Endodermal cell (in vitro differentiated cells): Measurements from ENCODE around the gene PNRC2. TPM values are rescaled to one million over a fixed set of nuclear protein-coding genes. Genes with fewer than 3 reads are reported as not detected.

Experiments used
- DNase-seq: peaks from one replicate; pipeline ENCODE4 v3.0.0-alpha.2; 2017
- H3K27ac ChIP-seq: 2 replicates; pipeline ENCODE4 v1.5.1; 2013; ENCODE audit warnings: mild to moderate bottlenecking, low read depth, low read length, moderate library complexity
- H3K27me3 ChIP-seq: 2 replicates; pipeline ENCODE4 v1.6.1; 2013; ENCODE audit warnings: mild to moderate bottlenecking, low read length, moderate library complexity; ENCODE audit not compliant: insufficient read depth, control insufficient read depth, poor library complexity, severe bottlenecking
- H3K36me3 ChIP-seq: 2 replicates; pipeline ENCODE4 v1.7.0; 2013; ENCODE audit warnings: mild to moderate bottlenecking, low read length, moderate library complexity; ENCODE audit not compliant: control insufficient read depth, insufficient read depth
- H3K4me1 ChIP-seq: one replicate; pipeline ENCODE4 v1.7.0; 2013; ENCODE audit warnings: low read length; ENCODE audit not compliant: control insufficient read depth, insufficient read depth
- H3K4me3 ChIP-seq: 2 replicates; pipeline ENCODE4 v1.5.1; 2013; ENCODE audit warnings: mild to moderate bottlenecking, low read length, moderate library complexity
- H3K9ac ChIP-seq: 2 replicates; pipeline ENCODE4 v1.6.1; 2013; ENCODE audit warnings: mild to moderate bottlenecking, low read length, moderate library complexity; ENCODE audit not compliant: poor library complexity, severe bottlenecking; ENCODE audit errors: extremely low read depth
- H3K9me3 ChIP-seq: 2 replicates; pipeline ENCODE4 v1.6.1; 2013; ENCODE audit warnings: mild to moderate bottlenecking, low read length, moderate library complexity; ENCODE audit not compliant: control insufficient read depth
- H3K27ac Mint-ChIP-seq: 2 replicates; pipeline ENCODE4 v1.8.0; 2020; ENCODE audit warnings: mixed read lengths
- H3K27me3 Mint-ChIP-seq: 2 replicates; pipeline ENCODE4 v1.8.0; 2021; ENCODE audit warnings: mild to moderate bottlenecking, mixed read lengths; ENCODE audit not compliant: insufficient read depth
- H3K36me3 Mint-ChIP-seq: 2 replicates; pipeline ENCODE4 v1.8.0; 2020; ENCODE audit warnings: low read depth, mixed read lengths
- H3K4me1 Mint-ChIP-seq: 2 replicates; pipeline ENCODE4 v1.8.0; 2020; ENCODE audit warnings: mixed read lengths
- H3K4me3 Mint-ChIP-seq: 2 replicates; pipeline ENCODE4 v1.8.0; 2020; ENCODE audit warnings: mild to moderate bottlenecking, moderate library complexity, mixed read lengths
- H3K9me3 Mint-ChIP-seq: 2 replicates; pipeline ENCODE4 v1.8.0; 2020; ENCODE audit warnings: mild to moderate bottlenecking, mixed read lengths
- CTCF ChIP-seq: fragments of 200-600 bp; sonication (generic); conservative IDR thresholded peaks from 2 replicates; pipeline ENCODE4 v1.5.0; 2021; ENCODE audit warnings: antibody characterized with exemption, mild to moderate bottlenecking
- WGBS, 2 experiments: methylation state at CpG; one replicate each; pipeline versions ENCODE4 v1.1.5 to v1.1.7; 2013; ENCODE audit warnings: missing lambda C conversion rate in 2 of 2, mixed read lengths in 1 of 2; ENCODE audit not compliant: insufficient coverage in 1 of 2, insufficient read length in 1 of 2; 5-methylcytosine and 5-hydroxymethylcytosine counted together
- total RNA-seq, 2 donors: library from RNA; stranded (reverse); fragmentation: NEBNext Ultra II Directional in 1 of 2; extraction: Animal tissue kit (Norgen Biotek cat#: 25700) in 1 of 2; gene quantifications; 2 replicates in 1 of 2; 3 replicates in 1 of 2; pipeline ENCODE4 v1.2.1, GENCODE V29; 2021

The PNRC2 gene
- total RNA-seq, 2 donors from 2014 or later = 107 to 108 TPM

DNA sequence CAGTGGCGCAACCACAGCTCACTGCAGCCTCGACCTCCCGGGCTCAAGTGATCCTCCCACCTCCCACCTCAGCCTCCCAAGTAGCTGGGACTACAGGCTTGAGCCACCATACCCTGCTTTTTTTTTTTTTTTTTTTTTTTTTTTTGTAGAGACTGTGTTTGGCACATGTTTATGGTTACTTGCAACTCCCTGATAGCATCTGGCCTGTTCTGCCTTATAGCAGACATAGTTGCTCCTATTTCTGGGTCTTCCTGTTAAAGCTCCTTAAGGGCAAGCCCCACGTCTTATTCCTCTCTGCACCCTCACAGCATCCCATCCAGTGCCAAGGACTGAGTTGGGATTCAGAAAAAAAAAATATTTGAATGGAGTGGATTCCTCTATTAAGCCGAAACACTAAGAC lies 29.4 kb upstream of the PNRC2 start:
- no peak for TF ChIP-seq CTCF
- no peaks in the 10 kb centered on the region for H3K4me1 Mint-ChIP-seq
- H3K4me3 Mint-ChIP-seq = no peak overlapping the region
- peaks cover 4% of the 10 kb centered on the region for H3K9me3 Mint-ChIP-seq
- no peak for DNase-seq
- Histone ChIP-seq H3K27ac (no peak overlapping the region), H3K36me3 (no peaks in the 10 kb centered on the region), H3K27me3 (no peaks in the 10 kb centered on the region), H3K9me3 (no peaks in the 10 kb centered on the region), H3K4me1 (no peaks in the 10 kb centered on the region), H3K9ac (no peak overlapping the region), H3K4me3 (no peak overlapping the region)
- H3K27me3 Mint-ChIP-seq = no peaks in the 10 kb centered on the region
- no peak overlapping the region for H3K27ac Mint-ChIP-seq
- H3K36me3 Mint-ChIP-seq = no peaks in the 10 kb centered on the region
- 96% methylated on average over 5 of the region's 5 CpGs; no CpG with 5 or more reads in 1 of the 2 experiments for WGBS, 2 experiments

- WGBS, 2 experiments = 81 to 92% methylated on average over 6 to 11 of the region's 11 CpGs
- TF ChIP-seq CTCF = no peak
- no peaks in the 10 kb centered on the region for H3K4me1 Mint-ChIP-seq
- H3K27ac ChIP-seq = no peak overlapping the region
- H3K27me3 ChIP-seq = no peaks in the 10 kb centered on the region
- no peaks in the 10 kb centered on the region for H3K36me3 ChIP-seq
- no peaks in the 10 kb centered on the region for H3K9me3 ChIP-seq
- no peak for DNase-seq
- peaks cover 4% of the 10 kb centered on the region for H3K9me3 Mint-ChIP-seq
- H3K27me3 Mint-ChIP-seq = no peaks in the 10 kb centered on the region
- H3K9ac ChIP-seq = no peak overlapping the region
- no peak overlapping the region for H3K4me3 Mint-ChIP-seq
- no peaks in the 10 kb centered on the region for H3K36me3 Mint-ChIP-seq
- H3K4me3 ChIP-seq = no peak overlapping the region
- H3K4me1 ChIP-seq = no peaks in the 10 kb centered on the region
- no peak overlapping the region for H3K27ac Mint-ChIP-seq
Observed at GRCh38 chr1:23930861-23931490, 28.7 kb upstream of the PNRC2 start.

DNA sequence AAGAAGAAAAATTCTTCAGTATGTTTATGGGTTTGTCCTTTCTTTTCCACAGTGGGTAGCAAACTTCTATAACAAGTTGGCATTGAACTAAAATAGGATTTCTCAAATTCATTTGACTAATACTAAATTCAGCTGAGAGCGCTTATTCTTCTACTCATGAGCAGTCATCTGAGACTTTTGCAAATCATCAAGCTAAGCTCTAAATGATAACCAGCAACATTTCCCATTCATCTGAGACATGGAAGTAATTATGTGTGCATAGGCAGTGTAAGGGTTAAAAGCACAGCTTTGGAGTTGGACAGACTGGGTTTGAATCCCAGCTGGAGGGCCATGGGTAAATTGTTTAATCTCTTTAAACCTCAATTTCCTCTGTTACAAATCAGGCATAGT lies 28.1 kb upstream of the PNRC2 start:
- Mint-ChIP-seq H3K4me1 (no peaks in the 10 kb centered on the region), H3K36me3 (no peaks in the 10 kb centered on the region), H3K9me3 (peaks cover 4% of the 10 kb centered on the region), H3K4me3 (no peak overlapping the region), H3K27me3 (no peaks in the 10 kb centered on the region), H3K27ac (no peak overlapping the region)
- Histone ChIP-seq H3K9ac (no peak overlapping the region), H3K9me3 (no peaks in the 10 kb centered on the region), H3K36me3 (no peaks in the 10 kb centered on the region), H3K27me3 (no peaks in the 10 kb centered on the region), H3K4me3 (no peak overlapping the region), H3K4me1 (no peaks in the 10 kb centered on the region), H3K27ac (no peak overlapping the region)
- 93 to 100% methylated on average over 1 of the region's 1 CpG for WGBS, 2 experiments
- TF ChIP-seq CTCF = no peak
- DNase-seq = no peak
